Measurements from ENCODE around the gene GAL. TPM values are rescaled to one million over a fixed set of nuclear protein-coding genes. Genes with fewer than 3 reads are reported as not detected.

Gene GAL
- total and polyA plus RNA-seq, 4 donors: 0.61 to 1.8 TPM; not detected in 2

GRCh38 chr11:68734111-68734510 lies 49.8 kb downstream of the GAL start:
- Histone ChIP-seq H3K9ac (ENCODE audit: insufficient read depth in 1 of 2, low read length in 2 of 2) (no peak overlapping the region), H3K9me3 (ENCODE audit: control insufficient read depth in 4 of 4, insufficient read depth in 3 of 4, low read length in 3 of 4) (peaks cover 0 to 3% (median 0%) of the 10 kb centered on the region in 4 donors), H3K36me3 (ENCODE audit: control insufficient read depth in 4 of 4, insufficient read depth in 4 of 4, low read length in 4 of 4) (no peaks in the 10 kb centered on the region), H3K4me3 (no peak overlapping the region), H3K27ac (ENCODE audit: low read depth in 1 of 2, low read length in 1 of 2) (no peak overlapping the region), H3K4me1 (ENCODE audit: control insufficient read depth in 5 of 5, insufficient read depth in 5 of 5, low read length in 5 of 5) (no peaks in the 10 kb centered on the region), H3K27me3 (ENCODE audit: control insufficient read depth in 3 of 3, insufficient read depth in 3 of 3, low read length in 2 of 3) (no peaks in the 10 kb centered on the region)
- TF ChIP-seq CTCF (IDR thresholded peaks at IDR 0.05; ENCODE audit: control extremely low read depth, extremely low read depth): no peak
- 61 to 81% methylated on average over 7 of the region's 7 CpGs for WGBS, 2 donors
- DNase-seq: no peak
- no peak for ATAC-seq (ENCODE audit: insufficient read depth, low FRiP score)

- no peak for TF ChIP-seq CTCF (IDR thresholded peaks at IDR 0.05; ENCODE audit: control extremely low read depth, extremely low read depth)
- no peaks in the 10 kb centered on the region for H3K36me3 ChIP-seq (ENCODE audit: control insufficient read depth in 4 of 4, insufficient read depth in 4 of 4, low read length in 4 of 4)
- no peaks in the 10 kb centered on the region for H3K27me3 ChIP-seq (ENCODE audit: control insufficient read depth in 3 of 3, insufficient read depth in 3 of 3, low read length in 2 of 3)
- H3K9ac ChIP-seq (ENCODE audit: insufficient read depth in 1 of 2, low read length in 2 of 2): no peak overlapping the region
- H3K27ac ChIP-seq (ENCODE audit: low read depth in 1 of 2, low read length in 1 of 2): no peak overlapping the region
- H3K4me3 ChIP-seq: no peak overlapping the region
- WGBS, 2 donors: 37 to 63% methylated on average over 6 of the region's 6 CpGs
- peaks cover 0 to 3% (median 0%) of the 10 kb centered on the region in 4 donors for H3K9me3 ChIP-seq (ENCODE audit: control insufficient read depth in 4 of 4, insufficient read depth in 3 of 4, low read length in 3 of 4)
- DNase-seq (no peak), ATAC-seq (ENCODE audit: insufficient read depth, low FRiP score) (no peak)
- H3K4me1 ChIP-seq (ENCODE audit: control insufficient read depth in 5 of 5, insufficient read depth in 5 of 5, low read length in 5 of 5): no peaks in the 10 kb centered on the region
Measured at GRCh38 chr11:68735125-68735524, 50.8 kb downstream of the GAL start.

GRCh38 chr11:68735646-68736045 lies 51.3 kb downstream of the GAL start:
- ATAC-seq (ENCODE audit: insufficient read depth, low FRiP score) (no peak), DNase-seq (no peak)
- Histone ChIP-seq H3K4me3 (no peak overlapping the region), H3K9me3 (ENCODE audit: control insufficient read depth in 4 of 4, insufficient read depth in 3 of 4, low read length in 3 of 4) (peaks cover 0 to 3% (median 0%) of the 10 kb centered on the region in 4 donors), H3K36me3 (ENCODE audit: control insufficient read depth in 4 of 4, insufficient read depth in 4 of 4, low read length in 4 of 4) (no peaks in the 10 kb centered on the region), H3K4me1 (ENCODE audit: control insufficient read depth in 5 of 5, insufficient read depth in 5 of 5, low read length in 5 of 5) (no peaks in the 10 kb centered on the region), H3K27me3 (ENCODE audit: control insufficient read depth in 3 of 3, insufficient read depth in 3 of 3, low read length in 2 of 3) (no peaks in the 10 kb centered on the region), H3K27ac (ENCODE audit: low read depth in 1 of 2, low read length in 1 of 2) (no peak overlapping the region), H3K9ac (ENCODE audit: insufficient read depth in 1 of 2, low read length in 2 of 2) (no peak overlapping the region)
- 41 to 74% methylated on average over 6 of the region's 6 CpGs for WGBS, 2 donors
- TF ChIP-seq CTCF (IDR thresholded peaks at IDR 0.05; ENCODE audit: control extremely low read depth, extremely low read depth): no peak

Other genes with a start within 250 kb of the GAL start
- 100 to 1,000 TPM in 1 of 2 donors, 10 to 100 TPM in 1; 87.4 to 217 TPM for gene PPP6R3, start 223.8 kb upstream of the GAL start, total RNA-seq
- gene PPP6R3, start 223.8 kb upstream of the GAL start, polyA plus RNA-seq: 10 to 100 TPM; 28.5 to 34.0 TPM
- 1 to 10 TPM; 1.8 to 6.7 TPM for gene TESMIN, start 67.0 kb downstream of the GAL start, total RNA-seq
- gene TESMIN, start 67.0 kb downstream of the GAL start, polyA plus RNA-seq: 1 to 10 TPM in 1 of 2 donors, under 1 TPM in 1; 0.55 to 1.8 TPM
- gene CPT1A, start 157.4 kb downstream of the GAL start, total RNA-seq: 10 to 100 TPM; 19.4 to 51.7 TPM
- gene CPT1A, start 157.4 kb downstream of the GAL start, polyA plus RNA-seq: 10 to 100 TPM; 17.0 to 17.4 TPM
- 10 to 100 TPM; 27.0 to 46.2 TPM for gene MRPL21, start 219.3 kb downstream of the GAL start, total RNA-seq
- gene MRPL21, start 219.3 kb downstream of the GAL start, polyA plus RNA-seq: 100 to 1,000 TPM in 1 of 2 donors, 10 to 100 TPM in 1; 70.4 to 101 TPM
- gene IGHMBP2, start 219.3 kb downstream of the GAL start, total RNA-seq: 10 to 100 TPM; 19.8 to 21.0 TPM
- gene IGHMBP2, start 219.3 kb downstream of the GAL start, polyA plus RNA-seq: 10 to 100 TPM; 12.4 to 15.3 TPM

Data from lung (tissue), 12 donors.